GM21576 (cell line): Measurements from ENCODE around the gene SET.

Experiments
- ATAC-seq: cut with Tn5 transposase; IDR thresholded peaks from one replicate; pipeline ENCODE4 v1.9.1; 2021; ENCODE audit warnings: mild to moderate bottlenecking, moderate library complexity; ENCODE audit not compliant: unreplicated experiment

SET gene

GRCh38 chr9:128728298-128728697 is 39.3 kb downstream of the SET start:
- no peak for ATAC-seq

DNA sequence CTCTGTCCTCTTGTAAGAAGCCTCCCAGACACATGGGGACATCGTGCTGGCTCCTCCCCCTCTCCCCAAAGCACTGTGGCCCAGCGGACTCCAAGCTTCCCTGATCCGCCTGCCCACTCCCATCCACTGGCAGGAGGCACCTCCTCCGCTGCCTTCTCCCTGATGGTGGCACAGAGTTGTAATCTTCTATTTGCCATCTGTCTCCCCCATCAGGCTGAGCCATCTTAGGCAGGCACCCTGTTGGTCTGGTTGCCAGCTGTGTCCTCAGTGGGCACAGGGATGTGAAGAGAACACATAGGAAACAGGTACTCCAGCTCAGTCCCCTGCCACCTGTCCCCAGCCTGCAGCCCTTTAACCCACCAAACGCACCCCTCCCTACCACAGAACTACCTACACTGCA is 40.3 kb downstream of the SET start:
- no peak for ATAC-seq

- no peak for ATAC-seq
Observed at GRCh38 chr9:128729766-128730517, 40.9 kb downstream of the SET start.

DNA sequence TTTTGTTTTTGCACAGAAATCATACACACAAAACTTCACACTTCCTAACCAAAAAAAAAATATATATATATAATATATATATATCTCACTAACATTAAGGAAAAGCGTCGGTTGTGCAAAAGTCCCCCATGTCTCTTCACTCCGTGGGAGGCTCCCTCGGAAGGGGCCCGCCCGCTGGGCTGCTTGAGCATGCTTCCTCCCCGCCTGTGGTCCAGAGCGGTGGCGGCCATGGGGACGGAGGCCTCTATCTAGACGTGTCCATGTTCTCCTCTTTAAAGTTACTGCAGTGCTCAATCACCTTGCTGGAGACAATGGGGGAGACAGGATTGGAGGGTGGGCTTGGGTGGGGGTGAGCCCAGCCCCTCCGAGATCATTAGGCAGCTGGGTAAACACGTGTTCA is 42.1 kb downstream of the SET start:
- no peak for ATAC-seq

- ATAC-seq = no peak
Observed at GRCh38 chr9:128731691-128732090, 42.7 kb downstream of the SET start.

DNA sequence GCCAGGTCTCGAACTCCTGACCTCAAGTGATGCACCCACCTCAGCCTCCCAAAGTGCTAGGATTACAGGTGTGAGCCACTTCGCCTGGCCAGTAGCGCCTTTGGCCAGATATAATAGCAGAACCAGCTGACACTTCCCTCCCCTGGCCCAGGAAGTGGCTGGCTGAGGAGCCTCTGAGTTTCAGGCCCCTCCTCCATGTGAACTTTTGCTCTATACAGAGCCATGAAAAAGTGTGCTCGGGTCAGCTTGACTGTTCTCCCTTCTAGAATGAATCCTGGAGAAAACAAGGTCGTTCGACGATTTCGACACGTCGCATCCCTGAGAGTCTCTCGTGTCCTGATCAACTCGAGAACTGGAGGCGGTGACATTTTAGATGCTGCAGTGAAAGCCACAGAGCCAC is 43.6 kb downstream of the SET start:
- ATAC-seq = no peak

DNA sequence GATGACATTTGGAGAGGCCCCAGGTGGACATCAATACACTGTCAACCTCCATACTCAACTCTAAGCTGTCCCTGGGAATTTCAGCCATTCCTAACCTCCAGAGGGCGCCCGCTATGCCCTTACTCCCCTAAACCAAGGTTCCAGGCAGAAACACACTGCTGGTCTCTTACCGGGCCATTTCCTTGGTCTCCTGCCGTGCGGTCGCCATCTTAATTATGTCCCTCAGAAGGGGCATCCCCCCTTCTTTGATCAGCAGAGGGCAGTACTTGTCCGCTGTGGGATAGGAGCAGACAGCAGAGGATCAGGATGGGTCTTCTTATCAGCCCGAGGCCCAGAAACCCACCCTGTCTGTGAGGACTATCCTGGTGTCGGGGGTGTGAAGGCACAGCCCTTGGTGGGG is 44.2 kb downstream of the SET start:
- no peak for ATAC-seq

- ATAC-seq = no peak
Observed at GRCh38 chr9:128735373-128735772, 46.4 kb downstream of the SET start.

DNA sequence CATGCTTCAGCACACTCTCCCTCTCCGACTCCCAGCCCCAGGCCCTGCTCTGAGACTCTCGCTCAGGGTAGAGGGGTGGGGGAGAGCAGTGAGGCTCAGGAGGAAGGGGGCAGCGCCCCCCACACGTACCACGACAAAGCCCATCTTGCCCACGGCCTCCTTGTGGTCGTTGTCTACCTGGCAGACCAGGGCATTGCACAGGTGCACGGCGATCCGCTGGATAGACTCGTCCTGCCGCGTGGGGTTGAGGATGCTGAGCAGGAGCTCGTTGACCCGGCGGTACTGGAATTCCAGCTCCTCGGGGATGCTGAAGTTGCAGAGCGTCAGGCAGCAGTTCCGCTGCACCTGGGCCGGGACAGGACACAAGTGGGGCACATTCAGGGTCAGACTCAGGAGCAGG is 53.4 kb downstream of the SET start:
- no peak for ATAC-seq

DNA sequence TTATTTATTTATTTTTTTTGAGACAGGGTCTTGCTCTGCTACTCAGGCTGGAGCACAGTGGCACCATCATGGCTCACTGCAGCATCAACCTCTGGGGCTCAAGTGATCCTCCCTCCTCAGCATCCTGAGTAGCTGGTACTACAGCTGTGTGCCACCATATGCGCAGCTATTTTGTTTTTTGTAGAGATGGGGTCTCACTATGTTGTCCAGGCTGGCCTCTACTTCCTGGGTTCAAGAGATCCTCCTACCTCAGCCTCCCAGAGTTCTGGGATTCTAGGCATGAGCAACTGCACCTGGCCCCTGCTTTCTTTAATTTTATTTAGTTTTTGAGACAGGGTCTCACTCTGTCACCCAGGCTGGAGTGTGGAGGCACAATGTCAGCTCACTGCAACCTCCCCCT is 54.4 kb downstream of the SET start:
- no peak for ATAC-seq
